Fibroblast of skin of scalp (primary cell): ENCODE measurements around the gene LRMDA.
A peak's percentile ranks its signal among the peaks of the same experiment; 100 is the strongest.
"Not testable (repeated sequence)": the region's sequence is repeated elsewhere in the genome, so short reads cannot be mapped to it uniquely, and the experiment has no call there.

Experiments used
- DNase-seq: peaks from one replicate; pipeline ENCODE4 v3.0.0-alpha.2; 2013

The LRMDA gene

DNA sequence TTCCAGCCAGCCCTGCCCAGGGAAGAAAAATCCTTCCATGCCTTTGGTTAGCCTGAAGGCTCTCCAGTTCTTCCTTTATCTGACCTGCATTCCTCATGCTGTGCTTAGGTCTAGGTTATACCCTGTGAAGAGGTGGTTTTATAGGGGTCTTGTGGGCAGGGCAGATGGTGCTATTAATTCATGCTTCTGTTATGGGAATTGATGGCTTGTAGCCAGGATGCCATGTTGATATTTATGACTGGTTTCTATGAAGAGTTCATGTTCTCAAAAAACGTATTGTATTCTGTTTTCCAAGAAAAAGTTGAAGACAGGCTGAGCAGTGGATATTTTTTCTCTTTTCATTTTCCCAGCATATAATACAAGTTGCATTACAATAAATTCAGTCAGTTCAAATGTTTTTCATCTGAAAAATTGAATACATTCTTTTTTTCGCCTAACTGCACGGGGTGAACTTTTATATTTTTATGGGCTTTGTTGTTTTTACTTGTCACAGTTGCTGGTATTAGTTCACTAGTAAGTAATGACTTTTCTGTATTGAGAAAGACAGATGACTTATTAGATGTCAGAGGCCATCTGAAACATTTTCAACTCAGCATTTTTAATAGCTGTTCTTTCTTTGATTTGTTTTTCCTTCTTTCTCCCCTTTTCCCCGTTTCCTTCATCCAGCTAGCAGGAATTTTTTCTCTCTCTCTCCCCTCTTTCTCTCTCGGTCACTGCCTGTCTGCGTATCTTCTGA is 322.8 kb downstream of the LRMDA start:
- no peak for DNase-seq

DNA sequence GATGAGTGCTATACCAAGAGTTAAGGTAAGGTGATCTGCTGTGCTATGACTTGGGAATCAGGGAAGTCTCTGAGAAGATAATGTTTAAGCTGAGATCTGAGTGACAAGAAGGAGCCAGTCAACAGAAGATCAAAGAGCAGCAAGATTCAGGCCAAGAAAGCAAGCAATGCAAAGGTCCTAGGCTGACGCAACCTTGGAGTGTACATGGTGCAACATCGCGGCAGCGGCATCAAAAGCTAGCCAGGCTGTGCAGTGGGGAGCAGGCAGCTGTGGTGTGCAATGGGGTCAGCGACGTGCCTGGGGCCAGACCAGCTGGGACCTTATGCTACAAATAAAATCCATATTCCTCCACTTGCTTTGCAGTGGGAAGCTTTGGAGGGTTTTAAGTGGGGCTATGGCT is 324.1 kb downstream of the LRMDA start:
- no peak for DNase-seq

DNA sequence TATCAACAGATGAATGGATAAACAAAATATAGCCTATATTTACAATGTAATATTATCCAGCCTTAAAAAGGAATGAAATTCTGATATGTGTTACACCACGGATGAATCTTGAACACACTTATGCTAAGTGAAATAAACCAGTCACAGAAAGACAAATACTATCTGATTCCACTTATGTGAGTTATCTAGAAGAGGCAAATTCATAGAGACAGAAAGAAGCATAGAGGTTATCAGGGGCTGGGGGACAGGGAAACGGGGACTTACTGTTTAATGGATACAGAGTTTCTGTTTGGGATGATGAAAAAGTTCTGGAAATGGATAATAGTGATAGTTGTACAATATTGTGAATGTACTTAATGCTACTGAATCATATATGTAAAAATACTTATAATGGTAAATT is 329.9 kb downstream of the LRMDA start:
- no peak for DNase-seq

DNA sequence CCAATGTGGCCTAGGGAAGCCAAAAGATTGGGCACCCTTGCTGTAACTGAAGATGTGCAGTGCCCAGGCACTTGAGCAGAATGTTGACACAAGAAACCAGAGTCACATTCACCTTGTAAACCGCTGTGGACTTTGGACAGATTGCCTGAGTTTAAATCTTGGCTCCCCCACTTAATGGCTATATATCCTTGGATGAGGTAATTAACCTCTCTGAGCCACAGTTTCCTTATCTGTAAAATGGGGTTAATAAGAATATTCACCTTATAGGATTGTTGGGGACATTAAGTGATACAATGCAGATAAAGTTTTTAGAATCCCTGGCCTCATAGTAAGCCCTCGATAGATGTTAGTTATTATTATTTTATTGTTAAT is 331.0 kb downstream of the LRMDA start:
- DNase-seq: no peak

DNA sequence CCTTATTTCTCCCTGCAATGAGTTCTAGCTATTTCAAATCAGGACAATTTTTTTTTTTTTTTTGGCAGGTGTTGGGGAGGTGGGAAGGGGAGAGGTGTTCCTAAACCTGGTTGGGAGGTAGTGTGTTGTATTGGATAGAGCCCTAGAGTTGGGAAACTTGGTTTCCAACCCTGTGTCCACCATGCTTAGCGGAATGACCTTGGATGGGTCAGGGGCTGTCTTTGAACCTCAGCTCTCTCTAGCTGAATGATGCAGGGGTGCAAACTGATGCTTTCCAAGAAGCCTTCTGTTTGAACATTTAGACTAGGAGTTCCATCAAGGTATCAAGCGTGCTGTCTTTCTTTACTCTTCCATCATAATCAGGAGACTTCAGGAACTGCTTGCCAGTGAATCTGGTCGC is 332.2 kb downstream of the LRMDA start:
- no peak for DNase-seq

DNA sequence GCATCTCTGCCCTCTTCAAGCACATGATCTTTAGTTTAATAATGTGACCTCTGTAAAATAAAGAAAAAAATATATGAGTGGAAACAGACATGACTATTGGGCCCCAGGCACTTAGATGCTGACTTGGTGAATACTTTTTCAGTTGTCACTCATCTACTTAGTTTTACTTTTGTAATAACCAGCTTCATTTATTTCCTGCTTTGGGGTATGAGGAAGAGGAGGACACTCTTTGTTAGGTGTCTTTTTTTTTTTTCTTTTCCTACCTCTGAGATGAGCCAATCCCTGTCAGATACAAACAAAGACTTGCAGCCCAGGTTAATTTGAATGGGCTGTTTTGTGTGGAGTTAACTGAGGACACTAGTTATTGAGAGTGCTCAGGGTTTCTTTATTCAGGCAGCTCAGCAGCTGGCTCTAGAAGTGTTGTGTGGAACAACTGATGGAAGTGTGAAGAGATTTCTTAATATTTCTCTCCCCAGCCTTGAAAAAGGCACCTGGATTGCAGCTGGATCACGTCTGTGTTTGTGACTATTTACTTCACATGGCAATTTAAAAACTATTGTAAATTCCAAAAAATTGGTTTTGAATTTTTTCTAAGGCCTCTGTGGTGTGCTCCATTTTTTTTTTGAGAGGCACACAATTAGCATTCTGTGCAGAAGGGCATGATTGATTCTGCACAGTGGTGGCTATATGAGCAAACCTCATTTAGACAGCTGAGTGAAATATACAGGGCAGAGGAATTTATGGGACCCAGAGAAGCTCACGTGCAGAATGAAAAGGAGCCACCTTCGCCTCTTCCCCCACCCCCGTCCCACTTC is 333.8 kb downstream of the LRMDA start:
- DNase-seq: no peak

DNA sequence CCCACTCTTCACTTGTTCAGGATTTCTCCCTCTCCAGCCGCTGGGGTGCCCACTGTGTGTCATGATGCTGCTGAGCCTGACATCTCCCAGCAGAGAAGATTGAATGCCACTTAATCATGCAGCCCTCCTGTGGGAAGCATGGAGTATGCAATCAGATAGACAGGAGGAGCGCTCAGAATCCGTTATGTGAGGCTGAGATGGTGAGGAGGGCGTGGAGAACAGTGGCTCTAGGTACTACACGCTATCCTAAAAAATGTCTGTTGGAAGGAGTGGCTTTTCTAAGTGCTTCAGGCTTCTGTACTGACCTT is 334.3 kb downstream of the LRMDA start:
- DNase-seq: no peak

DNA sequence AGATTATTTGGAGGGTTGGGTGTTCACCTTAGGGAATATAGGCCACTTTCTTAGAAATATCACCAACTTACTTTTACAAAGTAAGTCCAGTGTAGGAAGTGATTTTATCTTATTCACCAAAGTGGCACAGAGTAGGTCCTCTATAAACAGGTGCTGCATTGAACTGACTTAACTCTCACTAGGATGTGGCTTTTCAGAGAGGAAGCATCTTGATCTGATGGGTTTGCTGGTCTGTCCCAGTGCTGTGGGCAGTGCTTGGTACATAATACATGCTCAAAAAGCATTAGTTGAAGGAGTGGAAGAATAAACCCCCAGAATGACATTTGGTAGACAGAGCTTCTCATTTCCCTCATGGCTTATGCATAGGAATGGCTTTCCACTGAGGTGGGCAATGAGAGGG is 334.7 kb downstream of the LRMDA start:
- no peak for DNase-seq

DNA sequence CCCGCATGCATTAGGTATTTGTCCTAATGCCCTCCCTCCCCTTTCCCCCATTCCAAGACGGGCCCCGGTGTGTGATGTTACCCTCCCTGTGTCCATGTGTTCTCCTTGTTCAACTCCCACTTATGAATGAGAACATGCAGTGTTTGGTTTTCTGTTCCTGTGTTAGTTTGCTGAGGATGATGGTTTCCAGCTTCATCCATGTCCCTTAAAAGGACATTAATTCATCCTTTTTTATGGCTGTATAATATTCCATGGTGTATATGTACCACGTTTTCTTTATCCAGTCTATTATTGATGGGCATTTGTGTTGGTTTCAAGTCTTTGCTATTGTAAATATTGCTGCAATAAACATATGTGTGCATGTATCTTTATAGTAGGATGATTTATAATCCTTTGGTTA is 335.3 kb downstream of the LRMDA start:
- not testable (repeated sequence) for DNase-seq

DNA sequence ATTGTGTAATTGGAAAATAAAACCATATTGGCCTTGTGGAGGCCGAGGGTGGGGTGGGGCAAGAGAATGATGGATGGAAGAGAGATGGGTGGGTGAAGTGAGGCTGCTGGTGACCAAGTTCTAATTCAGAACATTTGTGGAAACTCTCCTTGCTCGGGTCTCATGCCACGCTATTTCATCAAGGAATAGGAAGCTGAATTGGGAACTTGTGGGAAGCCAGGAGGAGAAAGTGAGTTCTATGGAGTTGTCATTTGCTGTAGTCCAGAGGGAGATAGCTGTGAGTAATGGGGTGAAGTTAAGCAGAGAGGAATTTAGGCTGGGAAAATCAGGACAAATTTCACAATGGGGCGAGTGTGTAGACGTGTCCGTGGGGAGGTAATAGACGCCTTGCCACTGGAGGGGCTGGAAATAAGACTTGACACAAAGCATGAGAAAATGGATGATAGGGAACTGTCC is 339.2 kb downstream of the LRMDA start:
- DNase-seq: peak; percentile 48

DNA sequence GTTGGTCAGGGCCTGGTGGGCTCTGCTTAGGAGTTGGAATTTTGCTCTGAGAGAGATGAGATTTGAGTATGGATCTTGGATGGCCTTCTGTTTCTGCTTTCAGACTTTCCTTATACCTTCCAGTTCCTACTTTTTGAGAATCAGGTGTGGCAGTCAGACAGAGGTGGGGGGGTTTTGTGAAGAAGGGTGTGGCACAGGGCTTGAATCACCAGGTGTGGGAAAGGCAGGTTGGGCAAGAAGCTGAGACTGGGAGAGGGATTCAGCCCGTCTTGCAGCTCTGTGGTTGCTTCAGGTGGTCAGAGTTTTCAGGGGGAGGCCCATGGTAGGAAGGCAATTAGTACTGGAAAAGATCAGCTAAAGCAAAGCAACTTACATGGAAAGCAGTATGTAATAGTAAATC is 340.2 kb downstream of the LRMDA start:
- DNase-seq: no peak

DNA sequence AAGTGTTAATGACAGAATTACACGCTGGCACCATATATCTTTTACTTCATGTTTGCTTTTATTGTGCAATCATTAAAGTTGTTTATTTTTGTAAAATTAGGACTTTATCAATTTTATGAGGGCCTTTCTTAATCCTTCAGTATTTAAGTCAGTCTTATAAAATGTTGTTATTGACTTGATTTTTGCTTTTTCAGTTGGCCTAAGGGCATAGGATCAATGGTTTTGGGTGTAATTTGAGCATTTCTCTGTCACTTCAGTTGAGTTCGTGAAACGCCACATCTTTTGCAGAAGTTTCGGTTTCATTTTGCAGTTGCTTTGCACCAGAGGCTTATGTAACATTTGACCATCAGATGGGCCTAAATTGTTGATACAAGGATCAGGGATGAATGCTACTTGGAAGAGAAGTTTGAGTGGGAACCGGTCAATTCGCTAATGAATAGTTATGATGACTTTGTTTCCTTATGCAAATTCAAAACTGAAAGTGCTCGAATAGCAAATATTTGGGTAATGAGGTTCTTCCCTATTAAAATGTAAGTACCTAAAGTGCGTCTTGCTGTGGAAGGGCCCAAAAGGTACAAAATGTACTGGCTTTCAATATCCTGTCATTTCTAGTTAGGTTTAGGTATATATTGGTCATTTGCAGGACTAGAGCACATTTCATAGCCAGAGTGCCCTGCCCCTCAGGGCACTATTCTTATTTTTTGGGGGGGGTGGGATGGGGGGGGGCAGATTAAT is 340.9 kb downstream of the LRMDA start:
- no peak for DNase-seq

DNA sequence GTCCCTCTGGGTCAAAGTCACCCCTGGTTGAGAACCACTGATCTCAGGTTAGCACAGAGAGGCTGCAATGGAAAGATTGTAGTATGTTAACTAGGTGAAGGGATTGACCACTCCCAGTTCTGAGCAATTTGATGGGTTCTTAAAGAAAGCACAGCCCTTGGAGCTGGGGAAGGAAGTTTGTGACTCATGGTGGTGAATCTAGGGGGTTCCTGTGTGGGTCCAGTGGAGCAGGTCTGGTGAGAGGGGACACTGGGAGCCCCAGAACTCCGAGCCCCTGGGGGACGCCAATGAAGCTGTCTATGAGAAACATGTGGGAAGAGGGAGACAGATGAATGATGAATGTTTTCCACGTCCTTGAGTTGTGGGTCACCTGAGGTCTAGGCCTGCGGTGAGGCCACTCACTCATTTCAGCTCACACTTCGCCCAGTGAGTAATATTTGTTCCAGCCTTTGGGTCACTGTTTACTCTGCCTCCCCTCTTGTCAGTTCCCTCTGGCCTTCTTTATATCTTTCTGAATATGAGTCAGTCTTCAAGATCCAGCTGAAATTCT is 341.9 kb downstream of the LRMDA start:
- peak; percentile 42 for DNase-seq

DNA sequence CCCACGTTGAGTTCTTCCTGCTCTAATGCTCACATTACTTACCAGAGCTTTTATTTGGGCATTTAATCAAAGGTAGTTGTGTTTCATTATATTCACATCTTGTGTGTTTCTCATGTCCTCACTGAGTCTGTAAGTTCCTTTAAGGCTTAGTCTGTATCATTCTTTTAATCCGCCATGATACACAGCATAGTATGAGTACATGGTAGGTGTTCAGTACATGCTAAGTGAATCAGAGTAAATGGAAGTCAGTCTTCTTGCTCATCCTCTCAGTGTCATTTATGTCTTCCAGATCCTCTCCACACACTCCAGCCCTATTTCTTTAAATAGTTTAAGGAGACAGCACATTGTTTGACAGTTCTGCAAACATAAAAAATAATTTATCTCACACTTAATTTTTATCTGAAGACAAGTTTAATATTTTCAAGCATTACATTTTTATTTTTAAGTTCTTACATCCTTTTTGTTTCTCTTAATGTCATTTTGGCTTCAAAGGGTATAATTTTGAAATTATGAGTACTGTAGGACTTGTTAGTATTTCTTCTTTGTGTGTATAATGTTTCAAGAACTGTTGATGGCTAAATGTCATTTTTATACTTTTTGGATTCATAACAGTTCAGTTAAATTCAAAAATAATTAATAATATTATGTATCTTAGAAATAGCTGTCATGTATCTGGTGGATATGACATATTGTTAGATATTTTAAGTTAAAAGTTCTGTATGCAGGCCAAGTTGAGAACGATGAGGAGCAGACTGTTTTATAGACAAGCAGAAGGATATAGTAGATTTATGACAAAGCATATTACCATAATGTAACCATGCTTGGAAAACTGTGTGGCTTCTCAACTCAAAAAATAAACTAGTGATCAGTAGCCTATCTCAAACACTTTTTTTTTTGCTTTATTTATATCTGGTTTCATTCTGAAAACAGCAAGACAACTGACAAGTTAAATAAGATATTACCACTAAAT is 342.7 kb downstream of the LRMDA start:
- no peak for DNase-seq

DNA sequence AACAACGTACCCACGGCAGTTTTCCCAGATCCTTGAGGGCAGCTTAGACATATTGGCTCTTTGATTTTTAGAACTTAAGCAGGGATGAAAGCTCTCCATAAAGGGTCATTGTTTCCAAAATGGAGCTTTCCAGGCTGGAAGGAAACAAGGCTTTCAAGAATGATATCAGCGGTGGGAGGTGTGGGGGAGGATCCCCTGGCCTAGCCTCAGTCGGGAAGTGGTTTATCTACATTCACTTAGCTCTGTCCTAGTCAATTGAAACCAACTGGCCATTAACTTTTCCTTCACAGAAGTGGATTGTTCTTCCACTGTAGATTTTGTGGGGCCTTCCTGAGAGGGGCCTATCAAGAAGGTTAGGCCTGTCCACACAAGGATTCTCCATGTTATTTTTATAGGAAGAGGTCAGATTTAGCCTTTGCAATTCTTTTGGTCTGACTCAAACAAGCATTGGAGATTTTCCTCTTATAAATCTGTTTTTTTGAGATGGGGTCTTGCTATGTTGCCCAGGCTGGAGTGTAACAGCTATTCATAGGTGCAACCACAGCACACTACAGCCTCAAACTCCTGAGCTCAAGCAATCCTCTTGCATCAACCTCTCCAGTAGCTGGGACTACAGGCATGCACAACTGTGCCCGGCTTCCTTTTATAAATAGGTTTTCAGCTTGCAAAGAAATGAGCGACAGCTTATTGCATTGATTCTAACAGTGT is 343.5 kb downstream of the LRMDA start:
- DNase-seq: no peak

DNA sequence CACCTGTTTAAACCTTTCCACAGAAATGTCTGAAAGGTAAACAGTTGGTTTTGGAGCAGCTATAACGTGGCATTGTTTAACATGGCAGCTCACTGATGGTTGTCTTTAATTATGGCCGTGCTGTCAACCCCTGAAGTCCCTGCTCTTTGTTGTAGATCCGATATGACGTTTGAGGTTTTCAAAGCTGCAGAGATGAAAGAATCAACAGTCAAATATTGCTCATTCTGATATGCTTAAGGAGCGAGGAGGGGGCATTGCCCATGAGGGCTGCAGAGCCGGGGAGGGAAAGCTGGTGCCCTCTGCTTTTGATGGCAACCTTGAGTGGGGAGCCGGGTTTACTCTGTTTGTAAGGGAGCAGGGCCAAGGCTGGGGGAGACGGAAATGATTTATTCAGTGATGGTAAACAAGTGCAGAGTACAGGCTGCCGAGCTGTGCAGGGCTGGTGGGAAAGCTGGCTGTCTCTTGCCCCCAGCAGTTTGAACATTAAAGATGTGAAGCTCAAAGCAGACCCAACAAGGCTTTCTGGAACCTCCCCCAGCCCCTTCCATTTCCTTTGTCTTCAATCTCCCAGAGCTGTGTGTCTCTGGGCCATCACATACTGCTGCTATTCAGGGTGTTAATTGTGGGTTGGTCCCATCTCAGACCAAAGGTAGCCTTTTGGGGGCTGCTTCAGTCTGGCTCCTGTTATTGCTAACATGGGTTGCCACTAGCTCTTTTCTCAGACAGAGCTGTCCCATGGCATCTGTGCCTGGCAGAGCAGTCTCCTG is 345.5 kb downstream of the LRMDA start:
- DNase-seq: no peak

DNA sequence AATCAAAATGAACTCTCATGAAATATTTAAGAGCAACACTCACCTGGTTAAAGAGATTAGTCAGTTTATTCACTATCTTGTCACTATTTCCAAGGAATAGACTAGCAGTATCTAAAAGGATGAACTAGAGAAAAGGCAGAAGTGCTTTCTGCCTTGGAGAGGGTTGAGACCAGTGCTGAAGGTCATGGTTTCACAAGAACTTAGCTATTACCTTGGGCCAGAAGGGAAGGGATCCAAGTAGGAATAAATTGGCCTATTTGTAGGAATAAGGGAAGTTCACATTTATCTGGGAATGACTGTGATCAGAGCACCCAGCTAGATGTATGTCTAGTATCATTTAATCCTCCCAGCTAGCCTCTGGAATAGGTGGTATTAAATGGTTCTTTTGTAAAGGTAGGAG is 347.2 kb downstream of the LRMDA start:
- no peak for DNase-seq

DNA sequence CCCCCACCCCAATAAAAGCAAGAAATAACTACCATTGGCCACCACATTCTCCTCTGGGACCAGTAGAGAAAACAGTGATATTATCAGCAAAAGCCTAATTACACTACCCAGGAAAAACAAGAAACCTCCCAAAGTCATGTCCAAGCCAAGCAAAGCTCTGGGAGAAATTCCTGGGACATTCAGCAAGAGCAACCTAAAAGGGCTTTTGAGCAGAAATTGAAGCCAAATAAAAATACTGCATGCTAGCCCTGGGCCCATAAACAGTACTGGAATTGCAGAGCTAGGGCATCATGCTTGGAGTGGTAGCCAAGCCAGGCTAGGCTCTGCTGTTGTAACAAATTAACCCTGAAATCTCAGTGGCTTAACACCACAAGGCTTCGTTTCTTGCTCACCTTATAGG is 347.9 kb downstream of the LRMDA start:
- DNase-seq: no peak

DNA sequence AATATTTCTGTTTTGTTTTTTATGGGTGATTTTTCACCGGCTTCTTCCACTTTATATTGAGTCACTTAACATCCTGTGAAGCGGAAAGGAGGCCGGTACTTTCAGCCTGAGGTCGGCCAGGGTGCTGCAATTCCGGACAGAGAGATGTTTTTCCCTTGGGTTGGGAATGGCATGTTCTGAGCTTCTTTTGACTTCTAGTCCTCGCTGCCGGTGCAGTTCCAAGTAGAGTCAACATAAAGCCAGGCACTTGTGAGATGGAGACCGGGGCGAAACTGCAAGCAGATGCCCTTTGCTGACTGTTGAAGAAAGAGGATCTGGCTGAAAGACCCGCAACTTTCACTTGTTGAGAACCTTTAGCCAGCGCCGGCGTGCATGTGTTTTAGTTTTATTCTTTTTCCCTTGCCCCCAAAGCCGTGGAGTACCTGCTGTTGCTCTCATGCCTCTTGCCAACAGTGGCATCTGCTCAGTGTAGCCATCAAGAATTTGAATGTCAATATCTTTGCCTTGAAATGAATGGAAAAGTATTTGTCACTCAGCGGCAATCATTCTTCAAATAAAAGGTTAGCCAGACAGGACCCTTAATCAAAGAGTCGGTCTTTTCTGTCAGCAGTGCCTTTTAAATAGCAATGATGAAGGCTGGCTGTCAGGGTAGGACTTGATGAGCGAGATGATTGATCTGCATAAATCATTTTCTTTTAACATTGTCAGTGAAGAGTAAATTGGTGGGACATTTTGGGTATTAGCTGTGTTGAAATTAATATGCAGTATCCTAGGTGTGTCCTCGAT is 351.2 kb downstream of the LRMDA start:
- no peak for DNase-seq
